Esophagus mucosa (tissue), 1 donor: ENCODE results near the gene DCP1B. TPM values are rescaled to one million over a fixed set of nuclear protein-coding genes. Genes with fewer than 3 reads are reported as not detected.

Experiments used
- ATAC-seq: fragments of 200-7000 bp; cut with Tn5 transposase; one replicate; pipeline ENCODE4 v1.9.1; 2020
- total RNA-seq: library from RNA; stranded (reverse); gene quantifications from one replicate; pipeline ENCODE4 v1.2.4, GENCODE V29; 2023
- donor health status: DM: yes; HTN: yes; CAD: no.

Gene DCP1B
- total RNA-seq = 5.2 TPM

DNA sequence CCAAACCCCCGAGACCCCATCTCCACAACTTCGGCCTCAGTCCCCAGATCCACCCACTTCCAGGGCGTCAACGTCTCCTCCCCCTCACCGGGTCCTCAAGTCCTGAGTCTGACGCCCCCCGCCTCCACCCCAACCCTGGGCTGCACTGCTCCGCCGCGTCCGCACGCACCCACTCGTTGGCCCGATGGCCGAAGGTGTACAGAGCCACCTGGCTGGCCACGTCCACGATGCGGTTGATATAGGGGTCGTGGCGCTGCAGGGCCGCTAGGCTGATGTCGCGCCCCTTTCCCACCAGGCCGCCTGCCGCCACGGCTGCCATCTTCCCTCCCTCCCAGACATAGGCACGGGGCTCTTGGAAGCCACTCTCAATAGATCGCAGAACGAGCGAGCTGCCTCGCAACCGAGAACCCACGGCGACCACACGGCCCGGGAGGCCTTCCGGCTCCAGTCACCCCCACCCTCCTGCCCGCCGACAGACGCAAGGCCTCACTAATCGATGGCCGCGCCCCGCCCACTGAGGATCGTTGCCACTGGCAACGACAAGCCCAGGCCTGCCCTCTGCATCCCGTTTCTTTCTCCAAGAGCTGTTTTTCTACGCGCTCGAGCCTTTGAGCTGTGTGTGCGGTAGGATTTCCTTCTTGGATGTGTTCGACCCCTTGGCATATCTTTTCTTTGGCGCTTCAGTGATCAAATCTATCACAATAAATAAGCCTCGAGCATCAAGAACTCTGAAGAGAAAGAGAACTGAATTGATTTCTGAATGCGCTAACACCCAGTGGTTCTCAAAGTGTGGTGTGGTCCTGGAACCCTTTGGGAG lies at the start of gene DCP1B:
DCP1B (minus strand) TSS at position 345 of the 817 bp plus-strand sequence; CDS start at position 319, 26 bp downstream.
- peak; percentile 99 for ATAC-seq

DNA sequence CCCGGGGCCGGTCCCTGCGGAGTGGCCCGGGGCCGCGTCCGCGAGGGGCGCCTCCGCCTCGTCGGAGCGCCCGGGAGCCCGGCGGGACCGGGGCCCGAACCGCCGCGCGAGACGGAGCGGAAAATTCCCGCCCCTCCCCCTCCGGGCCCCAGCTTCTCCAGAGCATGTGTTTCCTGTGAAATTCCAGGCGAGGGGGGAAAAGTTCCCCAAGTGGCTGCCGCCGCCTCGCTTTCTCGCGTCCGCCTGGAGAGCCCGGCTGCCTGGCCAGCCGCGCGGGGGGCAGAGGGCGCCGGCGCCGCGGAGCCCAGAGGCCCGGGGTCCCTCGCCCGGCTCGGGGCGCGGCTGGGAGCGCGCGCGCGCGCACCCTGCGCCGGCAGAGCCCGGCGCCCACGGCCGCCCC lies 49.4 kb upstream of the DCP1B start:
- ATAC-seq = no peak

DNA sequence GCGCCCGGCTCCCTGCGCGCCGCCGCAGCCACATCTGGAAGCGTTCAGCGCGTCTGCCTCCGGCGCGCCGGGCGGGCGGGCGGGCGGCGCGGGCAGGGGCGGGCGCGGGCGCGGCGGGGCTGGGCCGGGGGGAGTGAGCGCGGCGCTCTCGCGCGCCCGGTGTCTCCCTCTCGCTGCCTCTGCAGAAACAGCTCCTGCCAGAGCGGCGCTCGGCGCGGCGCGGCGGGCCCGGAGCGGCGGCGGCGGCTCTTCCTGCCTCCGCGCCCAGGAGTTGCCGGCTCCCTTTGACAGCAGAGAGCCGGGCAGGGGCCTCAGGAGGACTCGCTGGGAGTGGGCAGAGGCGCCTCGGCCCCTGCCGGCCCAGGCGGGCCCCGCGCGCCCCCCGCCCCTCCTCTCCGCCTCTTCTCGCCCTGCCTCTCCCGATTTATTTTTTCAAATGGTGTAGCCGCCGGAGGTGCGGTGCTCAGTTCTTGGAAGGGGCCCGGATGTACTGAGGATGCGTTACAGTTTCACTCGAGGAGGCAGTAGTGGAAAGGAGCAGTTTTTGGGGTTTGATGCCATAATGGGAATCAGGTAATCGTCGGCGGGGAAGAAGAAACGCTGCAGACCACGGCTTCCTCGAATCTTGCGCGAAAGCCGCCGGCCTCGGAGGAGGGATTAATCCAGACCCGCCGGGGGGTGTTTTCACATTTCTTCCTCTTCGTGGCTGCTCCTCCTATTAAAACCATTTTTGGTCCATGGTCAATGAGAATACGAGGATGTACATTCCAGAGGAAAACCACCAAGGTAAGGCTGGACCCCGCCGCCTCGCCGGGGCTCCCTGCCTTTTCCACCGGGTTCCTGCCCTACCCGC lies 48.8 kb upstream of the DCP1B start, which contains the start of gene CACNA1C:
CACNA1C (plus strand) TSS at position 162 of the 853 bp plus-strand sequence; CDS start at position 738, 576 bp downstream.
- ATAC-seq = peak; percentile 64

- ATAC-seq = no peak
Measured at GRCh38 chr12:2051700-2052621, 47.7 kb upstream of the DCP1B start.

- no peak for ATAC-seq
Measured at GRCh38 chr12:2049604-2050540, 45.6 kb upstream of the DCP1B start.

- ATAC-seq = no peak
Measured at GRCh38 chr12:2047752-2048151, 43.5 kb upstream of the DCP1B start.

DNA sequence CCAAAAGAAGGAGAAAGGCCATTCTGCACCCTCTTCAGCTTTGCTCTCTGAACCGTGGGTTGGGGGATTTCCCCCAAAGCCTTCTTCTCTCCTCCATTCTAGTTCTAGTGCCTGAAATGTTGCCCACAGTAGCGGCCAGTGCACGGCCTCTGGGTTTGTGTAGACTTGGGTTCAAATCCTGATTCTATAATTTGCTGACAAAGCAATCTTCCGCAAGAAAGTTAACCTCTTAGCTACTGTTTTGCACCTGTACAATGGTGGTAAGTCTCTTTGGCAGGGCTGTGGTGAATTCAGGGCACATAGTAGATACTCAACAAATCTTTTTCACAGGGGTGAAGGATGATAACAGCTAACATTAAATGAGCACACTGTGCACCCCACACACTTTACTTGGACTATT lies 42.7 kb upstream of the DCP1B start:
- ATAC-seq = no peak

DNA sequence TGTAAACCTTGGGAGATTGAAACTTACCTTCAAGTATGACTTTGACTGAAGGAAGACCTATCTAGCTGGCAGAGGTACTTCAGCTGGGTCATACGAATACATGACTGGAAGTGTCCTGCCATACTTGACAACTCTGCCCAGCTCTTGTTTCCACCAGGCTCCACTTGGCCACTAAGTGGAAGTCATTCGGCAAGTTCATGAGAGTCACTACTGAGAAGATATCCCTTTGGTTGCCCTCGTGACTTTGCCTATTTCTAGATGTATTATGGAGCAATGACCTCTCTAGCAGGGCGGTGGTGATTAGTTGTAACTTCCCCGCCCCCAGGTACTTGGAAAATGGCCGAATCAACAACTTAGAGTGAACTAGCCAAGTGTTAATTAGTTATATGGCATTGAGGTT lies 39.9 kb upstream of the DCP1B start:
- no peak for ATAC-seq

DNA sequence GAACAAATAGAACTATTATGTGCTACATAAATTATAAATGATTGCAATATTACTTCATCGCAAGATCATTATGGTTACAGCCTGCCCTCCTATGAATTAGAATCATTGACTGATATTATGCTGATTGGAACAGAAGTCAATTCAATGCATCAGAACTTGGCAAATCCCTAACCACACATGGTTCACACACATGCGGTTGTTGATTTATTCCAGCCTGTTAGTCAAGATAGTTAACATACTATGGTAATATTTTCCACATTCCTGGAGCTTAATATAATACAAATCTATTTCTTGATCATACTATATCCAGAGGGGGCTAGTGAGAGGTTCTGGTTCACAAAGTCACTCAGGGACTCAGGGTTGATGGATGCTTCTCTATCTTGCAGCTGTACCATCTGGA lies 38.8 kb upstream of the DCP1B start:
- ATAC-seq = no peak

DNA sequence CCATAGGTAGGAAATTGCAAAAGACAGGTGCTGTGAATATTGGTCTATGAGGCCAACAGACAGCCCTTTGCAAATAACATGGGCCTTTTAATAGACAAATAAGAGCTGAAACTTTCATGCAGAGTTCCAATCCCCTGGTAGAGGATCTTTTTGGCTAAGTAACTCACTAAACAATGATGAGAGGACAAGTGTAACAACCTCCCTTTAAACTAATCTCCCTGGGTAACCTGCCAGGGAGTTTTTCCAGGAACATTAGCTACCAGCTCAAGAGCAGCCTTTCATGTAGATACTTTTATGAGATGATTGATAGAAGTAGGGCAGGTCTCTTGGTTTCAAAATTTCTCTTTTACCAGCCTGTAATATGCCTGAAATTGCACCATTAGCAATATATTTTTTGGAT lies 34.8 kb upstream of the DCP1B start:
- no peak for ATAC-seq

DNA sequence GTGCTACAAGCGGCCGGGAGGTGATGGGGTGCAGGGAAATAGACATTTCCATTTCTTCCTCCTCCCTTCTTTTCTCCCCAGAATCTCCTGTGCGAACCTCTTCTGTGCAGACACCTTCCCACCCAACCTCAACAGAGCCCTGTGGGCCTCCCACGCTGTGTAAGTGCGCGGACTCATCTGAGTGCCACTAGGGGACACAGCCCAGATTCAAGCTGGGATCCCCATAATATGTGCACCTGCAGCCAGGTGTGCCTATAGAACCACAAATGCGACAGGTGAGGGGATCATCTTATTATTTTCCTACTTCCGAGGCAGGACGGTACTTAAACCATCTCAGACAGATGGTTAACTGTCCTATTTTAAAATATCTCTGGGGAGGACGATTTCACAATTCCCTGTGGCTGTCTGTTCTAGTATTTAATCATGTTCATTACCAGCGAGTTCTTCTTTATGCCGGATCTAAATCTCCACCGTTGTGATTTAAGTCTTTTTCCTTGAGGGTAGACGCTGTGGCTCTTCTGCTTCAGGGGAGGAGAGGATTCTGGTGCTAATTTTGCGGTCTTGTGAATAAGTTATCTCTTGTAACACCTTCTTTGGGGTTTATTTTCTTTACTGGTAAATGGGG lies 31.3 kb upstream of the DCP1B start:
- ATAC-seq = no peak

DNA sequence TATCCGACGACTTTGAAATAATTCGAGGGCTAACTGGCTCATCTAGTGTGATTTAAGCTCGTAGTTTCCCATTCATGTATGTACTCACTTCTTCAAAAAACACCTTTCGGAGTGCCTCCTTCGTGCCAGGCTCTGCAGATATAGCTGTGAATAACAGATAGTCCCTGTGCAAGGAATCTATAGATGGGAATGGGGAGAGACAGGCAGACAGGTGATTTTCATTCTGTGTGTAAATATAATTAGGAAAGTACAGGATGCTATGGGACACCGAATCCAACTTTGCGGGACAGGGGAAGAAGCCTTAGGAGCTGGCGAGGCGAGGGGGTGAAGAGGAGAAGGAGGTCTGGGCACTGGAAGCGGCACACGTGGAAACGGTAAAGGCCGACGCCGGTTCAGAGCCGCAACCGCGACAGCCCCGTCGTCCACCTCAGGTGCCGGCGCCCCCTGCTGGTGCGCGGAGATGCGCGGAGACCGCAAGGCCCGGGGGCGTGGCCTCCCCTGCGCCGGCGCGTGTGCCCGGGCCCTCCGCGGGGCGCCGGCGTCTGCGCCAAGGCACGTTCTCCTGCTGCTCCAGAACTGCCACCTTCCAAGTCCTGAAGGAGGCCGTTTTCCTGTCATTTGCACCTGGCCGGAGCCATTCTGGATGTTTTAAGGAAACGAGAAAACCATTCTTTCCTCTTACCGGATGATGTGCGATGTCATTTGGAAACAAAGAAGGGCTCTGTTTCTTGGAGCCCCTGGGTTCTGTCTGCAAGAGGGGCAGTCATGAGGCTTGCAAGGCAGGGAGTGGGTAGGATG lies 30.6 kb upstream of the DCP1B start:
- peak; percentile 92 for ATAC-seq

DNA sequence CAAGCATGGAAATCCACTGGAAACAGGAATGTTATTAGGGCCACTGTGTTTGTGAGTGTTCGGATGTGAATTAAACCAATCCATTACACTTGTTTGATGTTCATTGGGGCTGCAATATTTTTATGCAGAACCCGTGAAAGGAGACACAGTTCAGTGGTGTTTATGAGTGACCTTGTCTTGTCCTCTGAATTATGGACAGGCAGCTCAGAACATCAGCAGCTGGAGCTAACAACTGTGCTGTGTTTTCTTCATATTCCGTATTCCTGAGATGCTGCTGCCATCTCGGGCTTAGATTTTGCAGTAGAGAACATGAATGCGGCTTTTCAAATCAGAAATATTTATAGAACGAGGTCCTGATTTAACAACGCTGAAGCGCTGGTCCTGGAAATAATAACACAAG lies 28.2 kb upstream of the DCP1B start:
- ATAC-seq = no peak

DNA sequence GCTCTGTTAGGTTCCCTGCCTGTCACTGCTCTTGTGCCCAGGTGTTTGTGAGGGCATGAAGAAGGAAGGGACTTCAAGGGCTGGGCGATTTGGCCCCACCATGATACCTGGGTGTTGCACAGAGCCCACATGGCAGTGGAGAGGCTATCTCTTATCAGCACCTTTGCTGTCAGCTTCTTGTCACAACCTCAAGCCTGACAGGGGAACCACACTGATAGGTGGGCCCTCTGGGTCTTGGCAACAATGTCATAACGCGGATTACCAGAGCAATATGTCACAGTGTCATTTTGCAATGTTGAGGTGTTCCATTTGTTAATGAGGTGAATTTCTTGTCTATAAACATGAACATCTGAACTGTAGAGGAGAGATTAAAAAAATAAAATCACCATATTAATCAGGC lies 25.6 kb upstream of the DCP1B start:
- no peak for ATAC-seq

DNA sequence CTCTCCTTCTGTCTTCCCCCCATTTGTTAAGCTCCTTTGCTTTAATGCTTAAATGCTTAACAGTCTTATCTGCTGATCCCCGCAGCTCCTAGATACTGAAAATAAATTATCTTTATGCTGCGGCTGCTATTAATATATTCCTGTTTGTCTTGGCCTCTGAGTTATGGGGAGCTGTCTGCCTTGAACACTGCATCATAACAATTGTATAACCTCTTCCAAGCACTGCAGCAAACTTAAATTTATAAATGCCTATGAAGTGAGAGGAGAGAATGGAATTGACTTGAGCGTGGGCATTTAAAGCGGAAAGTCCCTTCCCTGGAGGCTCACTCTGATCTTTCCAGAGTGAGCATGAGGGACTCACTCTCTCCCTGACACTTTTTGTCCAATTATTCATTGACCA lies 23.1 kb upstream of the DCP1B start:
- ATAC-seq = no peak

DNA sequence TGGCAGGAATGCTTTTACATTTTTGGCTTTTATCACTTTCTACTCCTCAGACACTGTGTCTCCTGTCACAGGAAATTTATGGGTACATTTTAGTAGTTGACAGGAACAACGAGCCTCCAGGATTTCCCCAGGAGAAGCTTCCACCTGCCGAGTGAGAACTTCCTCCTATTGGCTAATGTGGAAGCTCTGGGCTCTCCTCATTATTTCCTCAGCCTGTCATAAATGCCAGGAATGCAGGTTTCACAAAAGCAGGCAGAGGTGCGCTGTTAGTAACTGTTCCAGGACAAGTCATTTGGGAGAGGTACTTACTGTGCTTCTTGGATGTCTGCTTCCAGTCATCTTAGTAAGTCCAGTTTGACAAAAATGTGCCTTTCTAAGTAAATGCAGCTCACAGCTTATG lies 19.1 kb upstream of the DCP1B start:
- ATAC-seq = no peak

DNA sequence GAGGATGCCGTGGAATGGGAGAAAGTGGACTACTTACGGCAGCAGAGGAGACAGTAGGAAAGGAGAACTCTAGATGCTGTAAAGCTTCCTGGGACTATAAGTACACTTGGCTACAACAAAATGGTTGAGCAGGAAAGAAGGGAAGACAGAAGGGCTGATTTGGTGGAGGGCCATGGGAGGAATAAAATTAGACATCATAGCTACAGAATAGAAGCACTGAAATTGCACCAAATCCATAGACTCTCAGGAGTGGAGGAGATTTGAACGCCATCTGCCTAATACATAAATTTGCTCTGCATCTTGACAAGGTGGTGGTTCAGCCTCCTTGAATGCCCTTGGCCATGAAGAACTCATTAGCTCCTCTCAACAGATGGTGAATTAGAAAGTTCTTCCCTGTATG lies 16.3 kb upstream of the DCP1B start:
- no peak for ATAC-seq

DNA sequence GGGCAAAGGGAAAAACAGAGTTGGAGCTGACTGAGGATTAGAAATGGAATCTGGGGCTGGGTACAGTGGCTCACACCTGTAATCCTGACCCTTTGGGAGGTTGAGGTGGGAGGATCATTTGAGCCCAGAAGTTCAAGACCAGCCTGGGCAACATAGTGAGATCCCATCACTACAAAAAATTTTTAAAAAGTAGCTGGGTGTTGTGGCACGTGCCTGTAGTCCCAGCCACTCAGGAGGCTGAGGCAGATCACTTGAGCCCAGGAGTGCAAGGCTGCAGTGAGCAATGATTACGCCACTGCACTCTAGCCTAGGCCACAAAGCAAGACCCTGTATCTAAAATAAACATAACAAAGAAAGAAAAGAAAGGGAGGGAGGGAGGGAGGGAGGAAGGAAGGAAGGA lies 14.9 kb upstream of the DCP1B start:
- no peak for ATAC-seq

- no peak for ATAC-seq
Measured at GRCh38 chr12:2018391-2018790, 14.1 kb upstream of the DCP1B start.
